GM12892 (cell line): ENCODE results near the gene TMEM126B.

Source experiments
- POLR2A ChIP-seq: IDR thresholded peaks from 2 replicates; pipeline ENCODE4 v1.6.1; 2011; ENCODE audit warnings: low read depth, low read length, control low read depth
- POLR2AphosphoS5 ChIP-seq: IDR thresholded peaks from 2 replicates; pipeline ENCODE4 v1.6.1; 2011; ENCODE audit warnings: low read depth, low read length, control low read depth
- TAF1 ChIP-seq: IDR thresholded peaks from 2 replicates; pipeline ENCODE4 v1.6.1; 2011; ENCODE audit warnings: low read depth, mild to moderate bottlenecking, control low read depth, low read length, borderline replicate concordance

DNA sequence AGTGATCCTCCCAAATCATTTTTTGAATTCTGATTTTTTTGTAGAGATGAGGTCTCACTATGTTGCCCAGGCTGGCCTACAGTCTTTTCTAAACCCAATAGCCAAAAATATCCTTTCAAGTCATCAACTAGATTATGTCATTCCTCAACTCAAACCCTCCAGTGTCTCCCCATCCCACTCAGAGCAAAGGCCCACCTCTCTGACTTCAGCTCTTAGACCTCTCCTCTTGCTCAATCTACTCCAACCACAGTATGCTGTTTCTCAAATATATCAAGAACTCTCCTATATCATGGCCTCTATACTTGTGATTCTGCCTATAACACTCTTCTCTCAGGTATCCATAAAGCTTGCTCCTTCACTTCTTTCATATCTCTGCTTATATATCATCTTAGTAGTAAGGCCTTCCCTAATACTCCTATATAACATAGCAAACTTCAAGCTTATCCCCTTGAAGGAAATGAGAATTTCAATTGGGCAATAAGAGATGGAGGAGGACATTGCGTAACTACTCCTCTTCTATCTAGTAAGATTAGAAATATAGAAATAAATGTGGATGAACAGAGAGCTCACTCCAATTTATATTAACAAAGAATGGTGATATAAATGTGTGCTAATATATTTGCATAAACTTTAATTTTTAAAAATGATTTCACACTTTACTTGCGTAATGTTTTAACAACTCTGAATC is 25.7 kb upstream of the TMEM126B start:
- no peak for TF ChIP-seq TAF1
- no peak for TF ChIP-seq POLR2AphosphoS5
- no peak for TF ChIP-seq POLR2A
